DOHH2 (cell line): ENCODE results near the gene DPP7.

Experiments
- H3F3A ChIP-seq: fragments of 200-600 bp; sonication (generic), shearing (Covaris generic); 2 replicates; pipeline ENCODE4 v1.6.0; 2016; ENCODE audit warnings: antibody characterized with exemption, mild to moderate bottlenecking; ENCODE audit not compliant: control insufficient read depth, insufficient read depth
- H3K27ac ChIP-seq: fragments of 200-600 bp; sonication (generic); 2 replicates; pipeline ENCODE4 v1.5.1; 2014; ENCODE audit warnings: low read depth, mild to moderate bottlenecking, low read length, moderate library complexity
- H3K27me3 ChIP-seq: fragments of 200-600 bp; sonication (generic); 2 replicates; pipeline ENCODE4 v1.6.1; 2014; ENCODE audit warnings: mild to moderate bottlenecking, low read length, mixed read lengths; ENCODE audit not compliant: control insufficient read depth
- H3K36me3 ChIP-seq: fragments of 200-600 bp; sonication (generic); 2 replicates; pipeline ENCODE4 v1.6.1; 2014; ENCODE audit warnings: mild to moderate bottlenecking, low read length, moderate library complexity, mixed read lengths; ENCODE audit not compliant: control insufficient read depth
- H3K4me1 ChIP-seq: fragments of 200-600 bp; sonication (generic); 2 replicates; pipeline ENCODE4 v1.6.1; 2014; ENCODE audit warnings: mild to moderate bottlenecking, low read length, mixed read lengths; ENCODE audit not compliant: control insufficient read depth
- H3K4me2 ChIP-seq: fragments of 200-600 bp; sonication (generic); 2 replicates; pipeline ENCODE4 v1.6.0; 2014; ENCODE audit warnings: mild to moderate bottlenecking, low read length, moderate library complexity
- H3K4me3 ChIP-seq: fragments of 200-600 bp; sonication (generic); 2 replicates; pipeline ENCODE4 v1.5.1; 2014; ENCODE audit warnings: mild to moderate bottlenecking, low read length, mixed read lengths
- H3K79me2 ChIP-seq: fragments of 200-600 bp; sonication (generic); 2 replicates; pipeline ENCODE4 v1.6.1; 2014; ENCODE audit warnings: mild to moderate bottlenecking, low read length, mixed read lengths; ENCODE audit not compliant: control insufficient read depth
- H3K9me2 ChIP-seq: fragments of 200-600 bp; sonication (generic); replicated peaks from 2 replicates; pipeline ENCODE4 v1.6.1; 2014; ENCODE audit warnings: mild to moderate bottlenecking, low read length, mixed read lengths; ENCODE audit not compliant: control insufficient read depth
- H3K9me3 ChIP-seq: fragments of 200-600 bp; sonication (generic); 2 replicates; pipeline ENCODE4 v1.6.1; 2014; ENCODE audit warnings: antibody characterized with exemption, low read length, mixed read lengths; ENCODE audit not compliant: control insufficient read depth, insufficient read depth
- H4K20me1 ChIP-seq: fragments of 200-600 bp; sonication (generic); 2 replicates; pipeline ENCODE4 v1.6.0; 2014; ENCODE audit warnings: low read depth, mild to moderate bottlenecking, antibody characterized with exemption, low read length, moderate library complexity; ENCODE audit not compliant: control insufficient read depth, insufficient read depth
- CTCF ChIP-seq: fragments of 200-600 bp; sonication (generic); IDR thresholded peaks from one replicate; pipeline ENCODE4 v1.5.1; 2014; ENCODE audit warnings: antibody characterized with exemption, mild to moderate bottlenecking, low read depth, low read length; ENCODE audit not compliant: poor library complexity, severe bottlenecking
- EZH2phosphoT487 ChIP-seq: fragments of 200-600 bp; sonication (generic); IDR thresholded peaks from 2 replicates; pipeline ENCODE4 v1.6.1; 2017; ENCODE audit warnings: borderline replicate concordance, mild to moderate bottlenecking, antibody characterized with exemption, low read length, moderate library complexity, mixed read lengths

Gene DPP7

DNA sequence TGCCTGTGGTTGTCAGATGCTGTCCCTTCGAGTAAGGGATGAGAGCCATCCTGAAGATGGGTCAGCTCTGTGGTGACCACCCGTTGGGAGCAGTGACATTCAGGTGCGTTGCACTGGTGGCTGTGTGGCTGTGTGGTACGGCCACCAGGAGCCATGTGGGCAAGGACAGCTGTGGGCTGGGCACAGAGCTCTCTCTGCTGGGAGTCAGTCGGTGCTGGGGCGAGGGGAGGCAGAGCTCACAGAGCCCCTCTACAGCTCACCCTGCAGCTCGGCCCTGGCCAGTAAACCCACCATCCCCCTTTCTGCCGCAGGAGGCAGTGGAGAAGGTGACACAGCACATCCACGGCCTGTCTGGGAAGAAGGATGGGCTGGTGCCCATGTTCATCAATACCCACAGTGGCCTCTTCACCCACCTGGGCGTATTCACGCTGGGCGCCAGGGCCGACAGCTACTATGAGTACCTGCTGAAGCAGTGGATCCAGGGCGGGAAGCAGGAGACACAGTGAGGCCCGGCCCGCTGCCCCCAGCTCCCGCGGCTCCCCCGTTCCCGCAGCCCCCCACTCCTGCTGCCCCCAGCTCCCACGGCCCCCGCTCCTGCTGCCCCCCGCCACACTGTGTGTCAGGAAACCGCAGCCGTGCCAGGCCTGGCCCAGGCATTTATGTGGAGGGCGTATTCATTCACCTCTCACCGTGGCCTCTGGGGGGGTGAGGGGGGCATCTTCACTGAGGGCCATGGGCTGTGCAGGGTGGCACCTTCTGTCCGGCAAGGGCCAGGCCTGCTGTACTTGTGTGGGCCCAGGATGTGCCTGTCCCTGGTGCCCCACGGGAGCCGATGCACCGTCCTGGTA is 8.5 kb downstream of the DPP7 start:
- H3F3A ChIP-seq: peaks cover 14% of the 10 kb centered on the region; the same call in 1 of the 2 replicates
- no peaks in the 10 kb centered on the region for H4K20me1 ChIP-seq
- no peak overlapping the region for H3K27ac ChIP-seq
- H3K27me3 ChIP-seq: no peaks in the 10 kb centered on the region
- H3K79me2 ChIP-seq: no peaks in the 10 kb centered on the region
- H3K9me3 ChIP-seq: peaks cover 29% of the 10 kb centered on the region
- no peak for TF ChIP-seq EZH2phosphoT487
- no peak for TF ChIP-seq CTCF
- no peaks in the 10 kb centered on the region for H3K9me2 ChIP-seq
- no peaks in the 10 kb centered on the region for H3K4me1 ChIP-seq
- H3K4me3 ChIP-seq: no peak overlapping the region
- H3K4me2 ChIP-seq: no peak overlapping the region
- H3K36me3 ChIP-seq: peaks cover 85% of the 10 kb centered on the region

DNA sequence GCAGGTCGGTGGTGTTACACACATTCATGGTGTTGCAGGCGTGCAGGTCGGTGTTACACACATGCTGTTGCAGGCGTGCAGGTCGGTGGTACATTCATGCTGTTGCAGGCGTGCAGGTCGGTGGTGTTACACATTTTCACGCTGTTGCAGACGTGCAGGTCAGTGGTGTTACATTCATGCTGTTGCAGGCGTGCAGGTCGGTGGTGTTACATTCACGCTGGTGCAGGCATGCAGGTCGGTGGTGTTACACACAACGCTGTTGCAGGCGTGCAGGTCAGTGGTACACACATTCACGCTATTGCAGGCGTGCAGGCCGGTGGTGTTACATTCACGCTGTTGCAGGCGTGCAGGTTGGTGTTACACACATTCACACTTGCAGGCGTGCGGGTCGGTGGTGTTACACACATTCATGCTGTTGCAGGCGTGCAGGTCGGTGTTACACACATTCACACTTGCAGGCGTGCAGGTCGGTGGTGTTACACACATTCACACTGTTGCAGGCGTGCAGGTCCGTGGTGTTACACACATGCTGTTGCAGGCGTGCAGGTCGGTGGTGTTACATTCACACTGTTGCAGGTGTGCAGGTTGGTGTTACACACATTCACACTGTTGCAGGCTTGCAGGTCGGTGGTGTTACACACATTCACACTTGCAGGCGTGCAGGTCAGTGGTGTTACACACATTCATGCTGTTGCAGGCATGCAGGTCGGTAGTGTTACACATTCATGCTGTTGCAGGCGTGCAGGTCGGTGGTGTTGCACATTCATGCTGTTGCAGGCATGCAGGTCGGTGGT is 11.1 kb downstream of the DPP7 start:
- H3K36me3 ChIP-seq: peaks cover 74% of the 10 kb centered on the region
- no peaks in the 10 kb centered on the region for H3K4me1 ChIP-seq
- no peak for TF ChIP-seq CTCF
- no peak for TF ChIP-seq EZH2phosphoT487
- H3K9me2 ChIP-seq: no peaks in the 10 kb centered on the region
- H3K27me3 ChIP-seq: no peaks in the 10 kb centered on the region
- no peak overlapping the region for H3K27ac ChIP-seq
- H3K79me2 ChIP-seq: no peaks in the 10 kb centered on the region
- no peaks in the 10 kb centered on the region for H4K20me1 ChIP-seq
- peaks cover 31% of the 10 kb centered on the region for H3K9me3 ChIP-seq
- H3K4me2 ChIP-seq: no peak overlapping the region
- H3F3A ChIP-seq: peaks cover 14% of the 10 kb centered on the region; the same call in 1 of the 2 replicates
- H3K4me3 ChIP-seq: no peak overlapping the region

- H3K36me3 ChIP-seq: peaks cover 62% of the 10 kb centered on the region
- no peak overlapping the region for H3K4me2 ChIP-seq
These were observed 15.3 kb downstream of the DPP7 start for GRCh38 chr9:137099231-137099630.

More at GRCh38 chr9:137099231-137099630, 15.3 kb downstream of the DPP7 start:
- no peaks in the 10 kb centered on the region for H3K9me2 ChIP-seq
- peaks cover 7% of the 10 kb centered on the region for H3K4me1 ChIP-seq
- TF ChIP-seq EZH2phosphoT487 (no peak), CTCF (no peak)
- no peaks in the 10 kb centered on the region for H4K20me1 ChIP-seq
- H3K4me3 ChIP-seq: no peak overlapping the region
- peaks cover 14% of the 10 kb centered on the region; the same call in 1 of the 2 replicates for H3F3A ChIP-seq
- no peaks in the 10 kb centered on the region for H3K79me2 ChIP-seq
- no peak overlapping the region for H3K27ac ChIP-seq
- H3K27me3 ChIP-seq: no peaks in the 10 kb centered on the region
- peaks cover 31% of the 10 kb centered on the region for H3K9me3 ChIP-seq
